Hepatocyte (in vitro differentiated cells): Measurements from ENCODE around the gene FST. TPM values are rescaled to one million over a fixed set of nuclear protein-coding genes. Genes with fewer than 3 reads are reported as not detected.

Experiments
- DNase-seq: peaks from one replicate; pipeline ENCODE4 v3.0.0-alpha.2; 2016; ENCODE audit warnings: low spot score
- H2AFZ ChIP-seq: fragments of 200-600 bp; sonication (generic); 2 replicates; pipeline ENCODE4 v1.6.0; 2016; ENCODE audit warnings: antibody characterized with exemption, mild to moderate bottlenecking
- H3K27ac ChIP-seq: fragments of 200-600 bp; sonication (generic); 2 replicates; pipeline ENCODE4 v1.5.1; 2016; ENCODE audit warnings: mild to moderate bottlenecking
- H3K27me3 ChIP-seq: fragments of 200-600 bp; sonication (generic); 2 replicates; pipeline ENCODE4 v1.6.1; 2016
- H3K36me3 ChIP-seq: fragments of 200-600 bp; sonication (generic); replicated peaks from 2 replicates; pipeline ENCODE4 v1.5.1; 2016; ENCODE audit warnings: low read depth; ENCODE audit not compliant: insufficient read depth
- H3K4me1 ChIP-seq: fragments of 200-600 bp; sonication (generic); 2 replicates; pipeline ENCODE4 v1.5.1; 2016; ENCODE audit warnings: mild to moderate bottlenecking, moderate library complexity; ENCODE audit not compliant: insufficient read depth
- H3K4me2 ChIP-seq: fragments of 200-600 bp; sonication (generic); 2 replicates; pipeline ENCODE4 v1.6.0; 2016
- H3K4me3 ChIP-seq: fragments of 200-600 bp; sonication (generic); 2 replicates; pipeline ENCODE4 v1.5.1; 2016; ENCODE audit warnings: mild to moderate bottlenecking
- H3K79me2 ChIP-seq: fragments of 200-600 bp; sonication (generic); 2 replicates; pipeline ENCODE4 v1.6.0; 2017; ENCODE audit warnings: mild to moderate bottlenecking
- H3K9me2 ChIP-seq: fragments of 200-600 bp; sonication (generic); replicated peaks from 2 replicates; pipeline ENCODE4 v1.6.0; 2017; ENCODE audit warnings: mild to moderate bottlenecking; ENCODE audit not compliant: insufficient read depth
- H3K9me3 ChIP-seq: fragments of 200-600 bp; sonication (generic); 2 replicates; pipeline ENCODE4 v1.5.1; 2016; ENCODE audit warnings: low read depth, mild to moderate bottlenecking
- H4K20me1 ChIP-seq: fragments of 200-600 bp; sonication (generic); 2 replicates; pipeline ENCODE4 v1.6.0; 2016; ENCODE audit warnings: mild to moderate bottlenecking; ENCODE audit not compliant: insufficient read depth, poor library complexity, severe bottlenecking
- EZH2 ChIP-seq: fragments of 200-600 bp; sonication (generic); IDR thresholded peaks from 2 replicates; pipeline ENCODE4 v1.6.1; 2016; ENCODE audit warnings: antibody characterized with exemption, mild to moderate bottlenecking, borderline replicate concordance
- EZH2phosphoT487 ChIP-seq: fragments of 200-600 bp; sonication (generic); IDR thresholded peaks from one replicate; pipeline ENCODE4 v1.6.1; 2018; ENCODE audit warnings: antibody characterized with exemption, mild to moderate bottlenecking, low read depth, moderate library complexity; ENCODE audit not compliant: unreplicated experiment, severe bottlenecking
- WGBS: methylation state at CpG from one replicate; pipeline ENCODE4 v1.1.6; 2016; ENCODE audit warnings: low lambda C conversion rate; ENCODE audit errors: missing lambda C conversion rate; 5-methylcytosine and 5-hydroxymethylcytosine counted together
- polyA plus RNA-seq: library from polyadenylated mRNA; unstranded; fragments of >200 nt; fragmentation: Nextera tagmentation; extraction: Ambion mirVana; gene quantifications from 2 replicates; pipeline ENCODE4 v1.2.1, GENCODE V29; 2016
- total RNA-seq: library from RNA; depleted of rRNA; stranded (reverse); fragments of >200 nt; gene quantifications from 2 replicates; pipeline ENCODE4 v1.2.3, GENCODE V29; 2014
- TF ChIP-seq, protein P1 (sequence below): fragments of 200-600 bp; sonication (generic); IDR thresholded peaks from 2 replicates; pipeline ENCODE4 v1.5.1; 2016; ENCODE audit warnings: antibody characterized with exemption, mild to moderate bottlenecking; ENCODE audit not compliant: poor library complexity

The FST gene, protein sequence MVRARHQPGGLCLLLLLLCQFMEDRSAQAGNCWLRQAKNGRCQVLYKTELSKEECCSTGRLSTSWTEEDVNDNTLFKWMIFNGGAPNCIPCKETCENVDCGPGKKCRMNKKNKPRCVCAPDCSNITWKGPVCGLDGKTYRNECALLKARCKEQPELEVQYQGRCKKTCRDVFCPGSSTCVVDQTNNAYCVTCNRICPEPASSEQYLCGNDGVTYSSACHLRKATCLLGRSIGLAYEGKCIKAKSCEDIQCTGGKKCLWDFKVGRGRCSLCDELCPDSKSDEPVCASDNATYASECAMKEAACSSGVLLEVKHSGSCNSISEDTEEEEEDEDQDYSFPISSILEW
- total RNA-seq (15.3 and 18.4 TPM in 2 replicates), polyA plus RNA-seq (32.6 and 35.4 TPM in 2 replicates)

DNA sequence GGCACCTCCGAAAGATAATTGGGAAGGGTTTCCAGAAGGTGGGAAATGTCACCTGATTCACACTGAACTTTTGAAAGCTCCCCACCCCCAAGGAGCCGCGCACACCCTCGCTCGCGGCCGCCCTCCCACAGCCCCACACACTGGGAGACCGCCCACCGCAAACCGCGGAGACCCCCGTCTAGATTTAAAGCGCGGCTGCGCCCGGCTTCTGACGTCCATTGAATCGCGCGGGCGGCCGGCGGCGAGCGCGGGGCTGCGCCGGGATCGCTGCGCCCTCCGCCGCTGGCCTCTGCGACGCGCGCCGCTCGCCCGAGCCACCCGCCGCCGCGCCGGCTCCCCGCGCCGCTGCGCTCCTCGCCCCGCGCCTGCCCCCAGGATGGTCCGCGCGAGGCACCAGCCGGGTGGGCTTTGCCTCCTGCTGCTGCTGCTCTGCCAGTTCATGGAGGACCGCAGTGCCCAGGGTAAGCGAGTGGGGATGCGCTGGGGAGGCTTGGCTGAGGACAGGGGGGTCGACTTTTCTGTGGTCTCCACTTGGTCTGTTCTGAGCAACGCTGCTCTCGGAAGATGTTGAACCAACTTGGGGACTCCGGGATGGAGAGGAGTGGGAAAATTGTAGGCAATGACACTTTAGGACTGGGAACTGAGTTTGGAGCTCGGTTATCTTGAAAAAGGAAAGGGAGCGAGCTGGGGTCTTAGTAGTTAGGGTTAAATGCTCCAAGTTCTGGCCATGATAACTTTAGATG lies at the start of gene FST:
Gene FST, plus strand, starts transcription at position 214 of the 743 bp plus-strand sequence. Its CDS starts 163 bp downstream, at position 377.
- Histone ChIP-seq H4K20me1 (no peaks in the 10 kb centered on the region), H3K79me2 (no peaks in the 10 kb centered on the region), H3K9me2 (no peaks in the 10 kb centered on the region), H3K4me1 (no peaks in the 10 kb centered on the region), H3K36me3 (no peaks in the 10 kb centered on the region), H3K27ac (peak within 1 kb of the TSS; percentile 73), H3K4me3 (peak within 1 kb of the TSS; percentile 85), H3K9me3 (no peaks in the 10 kb centered on the region), H3K4me2 (peak within 1 kb of the TSS; percentile 93), H2AFZ (peak within 1 kb of the TSS; percentile 54), H3K27me3 (no peaks in the 10 kb centered on the region)
- 2% methylated on average over 60 of the region's 64 CpGs for WGBS
- TF ChIP-seq, protein P1, sequence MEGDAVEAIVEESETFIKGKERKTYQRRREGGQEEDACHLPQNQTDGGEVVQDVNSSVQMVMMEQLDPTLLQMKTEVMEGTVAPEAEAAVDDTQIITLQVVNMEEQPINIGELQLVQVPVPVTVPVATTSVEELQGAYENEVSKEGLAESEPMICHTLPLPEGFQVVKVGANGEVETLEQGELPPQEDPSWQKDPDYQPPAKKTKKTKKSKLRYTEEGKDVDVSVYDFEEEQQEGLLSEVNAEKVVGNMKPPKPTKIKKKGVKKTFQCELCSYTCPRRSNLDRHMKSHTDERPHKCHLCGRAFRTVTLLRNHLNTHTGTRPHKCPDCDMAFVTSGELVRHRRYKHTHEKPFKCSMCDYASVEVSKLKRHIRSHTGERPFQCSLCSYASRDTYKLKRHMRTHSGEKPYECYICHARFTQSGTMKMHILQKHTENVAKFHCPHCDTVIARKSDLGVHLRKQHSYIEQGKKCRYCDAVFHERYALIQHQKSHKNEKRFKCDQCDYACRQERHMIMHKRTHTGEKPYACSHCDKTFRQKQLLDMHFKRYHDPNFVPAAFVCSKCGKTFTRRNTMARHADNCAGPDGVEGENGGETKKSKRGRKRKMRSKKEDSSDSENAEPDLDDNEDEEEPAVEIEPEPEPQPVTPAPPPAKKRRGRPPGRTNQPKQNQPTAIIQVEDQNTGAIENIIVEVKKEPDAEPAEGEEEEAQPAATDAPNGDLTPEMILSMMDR: no peak
- TF ChIP-seq EZH2: peak; percentile 37
- peak; percentile 66 for DNase-seq

- Histone ChIP-seq H3K9me2 (no peaks in the 10 kb centered on the region), H3K4me3 (no peak overlapping the region), H2AFZ (no peak overlapping the region), H3K4me2 (no peak overlapping the region), H3K79me2 (no peaks in the 10 kb centered on the region), H3K4me1 (no peaks in the 10 kb centered on the region), H3K27ac (no peak overlapping the region), H3K9me3 (no peaks in the 10 kb centered on the region), H3K36me3 (no peaks in the 10 kb centered on the region), H3K27me3 (no peaks in the 10 kb centered on the region), H4K20me1 (no peaks in the 10 kb centered on the region)
- DNase-seq: no peak
- TF ChIP-seq, protein P1: no peak
- no peak for TF ChIP-seq EZH2phosphoT487
- no peak for TF ChIP-seq EZH2
- 66% methylated on average over 6 of the region's 6 CpGs for WGBS
These were observed 48.8 kb upstream of the FST start for GRCh38 chr5:53431665-53432064.

DNA sequence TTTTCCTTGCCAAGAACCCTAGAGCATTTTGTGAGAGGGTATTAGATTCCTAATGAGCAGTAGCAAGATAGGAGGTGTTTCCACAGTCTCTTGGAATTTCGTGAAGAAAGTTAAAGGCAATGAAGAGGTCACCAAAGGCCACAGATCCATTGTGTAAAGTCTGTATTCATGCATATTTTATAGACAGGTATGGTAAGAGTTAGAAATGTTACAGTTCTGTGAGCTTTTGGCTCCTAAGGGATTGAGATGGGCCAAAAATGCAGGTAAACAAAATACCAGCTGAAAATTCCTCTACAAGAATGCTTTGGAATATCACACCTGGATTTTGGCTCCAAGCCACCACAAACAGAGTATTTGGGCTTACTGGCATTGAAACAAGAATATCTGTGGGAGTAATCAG lies 47.4 kb upstream of the FST start:
- Histone ChIP-seq H3K9me2 (no peaks in the 10 kb centered on the region), H3K36me3 (no peaks in the 10 kb centered on the region), H3K4me2 (no peak overlapping the region), H3K79me2 (no peaks in the 10 kb centered on the region), H3K9me3 (no peaks in the 10 kb centered on the region), H3K27me3 (no peaks in the 10 kb centered on the region), H2AFZ (no peak overlapping the region), H3K4me3 (no peak overlapping the region), H3K27ac (no peak overlapping the region), H3K4me1 (no peaks in the 10 kb centered on the region), H4K20me1 (no peaks in the 10 kb centered on the region)
- WGBS: 41% methylated on average over 1 of the region's 1 CpG
- TF ChIP-seq EZH2phosphoT487 (no peak), EZH2 (no peak)
- TF ChIP-seq, protein P1: no peak
- DNase-seq: no peak
